SK-N-SH (cell line): ENCODE data around the gene TRIP13. TPM values are rescaled to one million over a fixed set of nuclear protein-coding genes. Genes with fewer than 3 reads are reported as not detected.

ENCODE experiments used
- CTCF ChIA-PET: fragments of 300-600, 350-600 bp; formaldehyde crosslinking; extraction: SDS; loops from one replicate; lab custom pipeline; 2021; lab: Yijun Ruan, JAX
- POLR2A ChIA-PET: fragments of 350-600 bp; sonication (Branson Sonifier 250); formaldehyde crosslinking; extraction: SDS; loops from one replicate; lab custom pipeline; 2020; ENCODE audit warnings: antibody characterized with exemption, inconsistent platforms; lab: Yijun Ruan, JAX
- DNase-seq: peaks from one replicate; pipeline ENCODE4 v3.0.0; 2012
- H2AFZ ChIP-seq: fragments of 200-600 bp; sonication (generic); 2 replicates; pipeline ENCODE4 v1.8.1; 2016; ENCODE audit warnings: antibody characterized with exemption, mild to moderate bottlenecking, low read depth
- H3F3A ChIP-seq: fragments of 200-600 bp; sonication (generic); replicated peaks from 2 replicates; pipeline ENCODE3; 2016; ENCODE audit warnings: antibody characterized with exemption, mild to moderate bottlenecking; ENCODE audit not compliant: insufficient read depth
- H3K27ac ChIP-seq, 2 experiments: fragments of 200-500 bp in 1 of 2; fragments of 200-600 bp in 1 of 2; sonication (Bioruptor generic) in 1 of 2; sonication (generic), shearing (Covaris generic) in 1 of 2; 2 replicates each; pipeline versions ENCODE4 v1.5.1 to v1.6.1; 2014 to 2016; ENCODE audit warnings: low read depth in 2 of 2, inconsistent platforms in 1 of 2, low read length in 1 of 2, mild to moderate bottlenecking in 1 of 2, mixed read lengths in 1 of 2
- H3K27me3 ChIP-seq: fragments of 200-600 bp; sonication (generic), shearing (Covaris generic); 2 replicates; pipeline ENCODE4 v1.6.1; 2016; ENCODE audit warnings: mixed run types; ENCODE audit not compliant: insufficient read depth
- H3K36me3 ChIP-seq, 2 experiments: fragments of 200-500 bp in 1 of 2; fragments of 200-600 bp in 1 of 2; sonication (Bioruptor generic) in 1 of 2; sonication (generic) in 1 of 2; replicated peaks in 1 of 2; 2 replicates each; pipeline versions ENCODE3 to v1.5.1; 2014 to 2016; ENCODE audit warnings: low read length in 1 of 2, mild to moderate bottlenecking in 1 of 2; ENCODE audit not compliant: insufficient read depth in 2 of 2, control insufficient read depth in 1 of 2
- H3K4me1 ChIP-seq, 2 experiments: fragments of 200-500 bp in 1 of 2; fragments of 200-600 bp in 1 of 2; sonication (Bioruptor generic) in 1 of 2; sonication (generic), shearing (Covaris generic) in 1 of 2; 2 replicates each; pipeline versions ENCODE4 v1.5.1 to v1.6.1; 2014 to 2016; ENCODE audit warnings: low read depth in 1 of 2, low read length in 1 of 2, mixed run types in 1 of 2; ENCODE audit not compliant: insufficient read depth in 2 of 2, control insufficient read depth in 1 of 2
- H3K4me2 ChIP-seq: fragments of 200-600 bp; sonication (generic), shearing (Covaris generic); 2 replicates; pipeline ENCODE4 v1.6.1; 2017; ENCODE audit warnings: mixed run types
- H3K4me3 ChIP-seq, 2 experiments: fragments of 200-500 bp in 1 of 2; fragments of 200-600 bp in 1 of 2; sonication (Bioruptor generic) in 1 of 2; sonication (generic), shearing (Covaris generic) in 1 of 2; 2 replicates each; pipeline versions ENCODE4 v1.5.1 to v1.8.1; 2014 to 2016; ENCODE audit warnings: low read depth in 2 of 2, inconsistent platforms in 1 of 2, low read length in 1 of 2, mild to moderate bottlenecking in 1 of 2, mixed read lengths in 1 of 2, moderate library complexity in 1 of 2
- H3K79me2 ChIP-seq: fragments of 200-600 bp; sonication (generic); 2 replicates; pipeline ENCODE4 v1.8.1; 2017; ENCODE audit warnings: mild to moderate bottlenecking; ENCODE audit not compliant: insufficient read depth
- H3K9ac ChIP-seq: fragments of 200-600 bp; sonication (generic); 2 replicates; pipeline ENCODE4 v1.6.1; 2017; ENCODE audit warnings: mixed run types
- H3K9me2 ChIP-seq: fragments of 200-600 bp; sonication (generic); 2 replicates; pipeline ENCODE4 v1.6.1; 2017; ENCODE audit warnings: mixed run types
- H3K9me3 ChIP-seq: fragments of 200-600 bp; sonication (generic); 2 replicates; pipeline ENCODE4 v1.6.1; 2017; ENCODE audit warnings: mixed run types, mild to moderate bottlenecking, moderate library complexity
- H4K20me1 ChIP-seq: fragments of 200-600 bp; sonication (generic); 2 replicates; pipeline ENCODE4 v1.6.1; 2017; ENCODE audit warnings: mild to moderate bottlenecking, mixed run types; ENCODE audit not compliant: insufficient read depth
- FOXJ3 ChIP-seq: sonication (generic); formaldehyde crosslinking; IDR thresholded peaks from 2 replicates; pipeline ENCODE4 v1.5.1; 2020; ENCODE audit warnings: mild to moderate bottlenecking, missing genetic modification reagents
- GATA2 ChIP-seq: sonication (generic); formaldehyde crosslinking; IDR thresholded peaks from 2 replicates; pipeline ENCODE4 v1.5.0; 2020; ENCODE audit warnings: mild to moderate bottlenecking, missing genetic modification reagents
- RCOR1 ChIP-seq: fragments of 150-350 bp; IDR thresholded peaks from 2 replicates; pipeline ENCODE4 v1.6.1; 2017; ENCODE audit warnings: antibody characterized with exemption, low read length
- RXRA ChIP-seq: IDR thresholded peaks from 2 replicates; pipeline ENCODE4 v1.4.0; 2012; ENCODE audit warnings: low read depth, mild to moderate bottlenecking, borderline replicate concordance
- SIN3A ChIP-seq: IDR thresholded peaks from 2 replicates; pipeline ENCODE4 v1.6.1; 2012; ENCODE audit warnings: low read depth, mild to moderate bottlenecking, low read length, moderate library complexity, borderline replicate concordance
- ZBTB33 ChIP-seq: IDR thresholded peaks from 2 replicates; pipeline ENCODE4 v1.4.0; 2012; ENCODE audit warnings: low read depth, borderline replicate concordance
- WGBS: methylation state at CpG from one replicate; pipeline ENCODE4 v1.1.6; 2017; ENCODE audit warnings: low lambda C conversion rate; 5-methylcytosine and 5-hydroxymethylcytosine counted together
- polyA plus RNA-seq, 3 experiments: library from polyadenylated mRNA; depleted of rRNA; stranded (reverse); fragments of >200 nt; gene quantifications; 2 replicates each; pipeline ENCODE4 v1.2.3, GENCODE V29; 2012

The TRIP13 gene
- polyA plus RNA-seq, 1 of the 3 experiments (the other 2 are of a cell fraction): 24.1 TPM

- H3K79me2 ChIP-seq: no peaks in the 10 kb centered on the region
Measured at GRCh38 chr5:963673-964531, 71.2 kb downstream of the TRIP13 start.

DNA sequence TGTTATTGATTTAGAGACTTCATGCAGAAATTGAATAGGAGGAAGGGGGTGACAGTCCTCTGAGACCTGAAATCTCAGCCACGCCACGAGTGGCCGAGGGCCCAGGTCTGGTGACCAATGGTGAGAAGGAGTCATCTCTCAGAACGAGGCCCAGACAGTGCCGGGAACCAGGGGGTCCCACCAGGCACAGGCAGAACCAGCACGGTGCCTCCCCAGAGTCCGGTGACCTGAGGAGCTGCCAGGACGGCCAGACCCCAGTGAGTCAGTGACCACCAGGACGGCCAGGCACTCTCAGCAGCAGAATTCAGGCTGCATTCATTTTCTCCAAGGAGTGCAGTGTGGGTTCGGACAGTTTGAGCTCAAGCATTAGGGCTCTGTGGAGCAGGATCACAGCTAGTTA is 72.1 kb downstream of the TRIP13 start:
- H3K27me3 ChIP-seq: peaks cover 29% of the 10 kb centered on the region
- DNase-seq: no peak
- CTCF ChIA-PET: no interaction called here
- no peaks in the 10 kb centered on the region for H3K79me2 ChIP-seq
- H4K20me1 ChIP-seq: no peaks in the 10 kb centered on the region
- no peaks in the 10 kb centered on the region for H3K9me3 ChIP-seq
- H3K9ac ChIP-seq: no peak overlapping the region
- WGBS: 81% methylated on average over 5 of the region's 10 CpGs
- POLR2A ChIA-PET: no interaction called here
- H3K4me1 ChIP-seq: peaks cover 0 to 22% of the 10 kb centered on the region in 2 experiments; a peak in 1 of 4 replicates
- no peak overlapping the region for H3K27ac ChIP-seq
- H3K4me3 ChIP-seq: no peak overlapping the region
- no peaks in the 10 kb centered on the region for H3F3A ChIP-seq
- H3K9me2 ChIP-seq: no peaks in the 10 kb centered on the region
- H2AFZ ChIP-seq: no peak overlapping the region
- no peak overlapping the region for H3K4me2 ChIP-seq
- TF ChIP-seq RCOR1 (no peak), SIN3A (no peak), ZBTB33 (no peak), RXRA (no peak)
- no peaks in the 10 kb centered on the region for H3K36me3 ChIP-seq

More at GRCh38 chr5:963673-964531, 71.2 kb downstream of the TRIP13 start:
- Histone ChIP-seq H3K27me3 (peaks cover 20% of the 10 kb centered on the region), H3K36me3 (no peaks in the 10 kb centered on the region), H3K9me2 (no peaks in the 10 kb centered on the region)
- peak; percentile 80 for DNase-seq
- TF ChIP-seq FOXJ3 (CRISPR knock-in tag) (no peak), GATA2 (CRISPR knock-in tag) (peak; percentile 19; the same call in 1 of the 2 replicates)
- TF ChIP-seq, all 33 proteins: peak for 1
- CTCF ChIA-PET: interaction anchor here (0.8 to 1.0 kb wide), 2 partner anchors 13 to 204 kb away, joined by 3 to 4 read pairs; no protein-coding TSS in a partner anchor
- no peak overlapping the region for H3K4me3 ChIP-seq
- POLR2A ChIA-PET: interaction anchor here (0.5 kb wide), 1 partner anchor 267 kb away, joined by 3 read pairs; no protein-coding TSS in a partner anchor
- no peaks in the 10 kb centered on the region for H3F3A ChIP-seq
- 61% methylated on average over 28 of the region's 31 CpGs for WGBS
- H2AFZ ChIP-seq: no peak overlapping the region
- no peaks in the 10 kb centered on the region for H3K9me3 ChIP-seq
- no peak overlapping the region for H3K4me2 ChIP-seq
- peaks cover 0 to 24% of the 10 kb centered on the region in 2 experiments; a peak in 1 of 4 replicates for H3K4me1 ChIP-seq
- no peaks in the 10 kb centered on the region for H4K20me1 ChIP-seq
- H3K27ac ChIP-seq: peak overlapping the region in 1 of 2 experiments; percentile 11; a peak in 1 of 4 replicates
- H3K9ac ChIP-seq: no peak overlapping the region
